Measurements from ENCODE around the gene TARP.
"Not testable (repeated sequence)": the region's sequence is repeated elsewhere in the genome, so short reads cannot be mapped to it uniquely, and the experiment has no call there.

TARP gene

GRCh38 chr7:38235606-38236005 is 37.8 kb downstream of the TARP start:
- Histone ChIP-seq H3K4me1 (no peaks in the 10 kb centered on the region), H3K9me3 (no peaks in the 10 kb centered on the region), H3K36me3 (no peaks in the 10 kb centered on the region), H3K27ac (no peak overlapping the region), H3K4me3 (no peak overlapping the region), H3K27me3 (no peaks in the 10 kb centered on the region)
- TF ChIP-seq POLR2AphosphoS5 (IDR thresholded peaks at IDR 0.05; ENCODE audit: insufficient read depth in 1 of 2, low read depth in 1 of 2) (no peak), POLR2A (IDR thresholded peaks at IDR 0.05) (no peak), CTCF (IDR thresholded peaks at IDR 0.05) (no peak)
- intact Hi-C loops (cut with DNase I), result no loop called here
- DNase-seq (ENCODE audit: extremely low spot score in 2 of 2), result no peak

GRCh38 chr7:38234759-38235158 is 38.7 kb downstream of the TARP start:
- DNase-seq (ENCODE audit: extremely low spot score in 2 of 2); H3K4me3 ChIP-seq; H3K27me3 ChIP-seq; H3K9me3 ChIP-seq; H3K36me3 ChIP-seq; H3K4me1 ChIP-seq; intact Hi-C loops (cut with DNase I); H3K27ac ChIP-seq: not testable (repeated sequence)

- no peak overlapping the region for H3K4me3 ChIP-seq
- intact Hi-C loops (cut with DNase I), result no loop called here
- H3K27ac ChIP-seq, result no peak overlapping the region
- no peaks in the 10 kb centered on the region for H3K27me3 ChIP-seq
- peaks cover 0 to 13% of the 10 kb centered on the region in 2 donors for H3K36me3 ChIP-seq
- H3K9me3 ChIP-seq, result no peaks in the 10 kb centered on the region
- no peak for DNase-seq (ENCODE audit: extremely low spot score in 2 of 2)
- TF ChIP-seq POLR2A (IDR thresholded peaks at IDR 0.05) (no peak), POLR2AphosphoS5 (IDR thresholded peaks at IDR 0.05; ENCODE audit: insufficient read depth in 1 of 2, low read depth in 1 of 2) (no peak), CTCF (IDR thresholded peaks at IDR 0.05) (no peak)
- no peaks in the 10 kb centered on the region for H3K4me1 ChIP-seq
Measured at GRCh38 chr7:38232502-38233366, 40.7 kb downstream of the TARP start.

- Histone ChIP-seq H3K27ac (no peak overlapping the region), H3K36me3 (peaks cover 0 to 13% of the 10 kb centered on the region in 2 donors), H3K9me3 (no peaks in the 10 kb centered on the region), H3K4me1 (no peaks in the 10 kb centered on the region), H3K4me3 (no peak overlapping the region), H3K27me3 (no peaks in the 10 kb centered on the region)
- TF ChIP-seq CTCF (IDR thresholded peaks at IDR 0.05), result no peak
- TF ChIP-seq POLR2A (IDR thresholded peaks at IDR 0.05), result no peak
- no peak for TF ChIP-seq POLR2AphosphoS5 (IDR thresholded peaks at IDR 0.05; ENCODE audit: insufficient read depth in 1 of 2, low read depth in 1 of 2)
- no peak for DNase-seq (ENCODE audit: extremely low spot score in 2 of 2)
- intact Hi-C loops (cut with DNase I), result no loop called here
Measured at GRCh38 chr7:38229884-38230642, 43.4 kb downstream of the TARP start.

GRCh38 chr7:38229386-38229785 is 44.0 kb downstream of the TARP start:
- Histone ChIP-seq H3K9me3 (no peaks in the 10 kb centered on the region), H3K4me3 (no peak overlapping the region), H3K27me3 (no peaks in the 10 kb centered on the region), H3K4me1 (no peaks in the 10 kb centered on the region), H3K27ac (no peak overlapping the region), H3K36me3 (peaks cover 0 to 17% of the 10 kb centered on the region in 2 donors)
- DNase-seq (ENCODE audit: extremely low spot score in 2 of 2), result no peak
- TF ChIP-seq POLR2AphosphoS5 (IDR thresholded peaks at IDR 0.05; ENCODE audit: insufficient read depth in 1 of 2, low read depth in 1 of 2) (no peak), POLR2A (IDR thresholded peaks at IDR 0.05) (no peak), CTCF (IDR thresholded peaks at IDR 0.05) (no peak)
- intact Hi-C loops (cut with DNase I), result no loop called here

Data from vagina (tissue), 2 donors.